ENCODE measurements around the gene APOE. TPM values are rescaled to one million over a fixed set of nuclear protein-coding genes. Genes with fewer than 3 reads are reported as not detected.

APOE gene
- total and polyA plus RNA-seq, 9 of the 15 experiments (the other 6 are each of a cell fraction or from before 2014, with no cell fraction given), result 0.14 to 180 (median 58.1) TPM; not detected in 1

- TF ChIP-seq TAF9B (IDR thresholded peaks at IDR 0.05; ENCODE audit: partially characterized antibody) (no peak), STAG1 (CRISPR knock-in tag; IDR thresholded peaks at IDR 0.05; ENCODE audit: borderline replicate concordance) (peak; percentile 72; the same call in 1 of the 2 replicates), RBFOX2 (IDR thresholded peaks at IDR 0.05; ENCODE audit: low read depth, low read length) (peak; percentile 56), CEBPZ (IDR thresholded peaks at IDR 0.05; ENCODE audit: borderline replicate concordance, low read depth, low read length) (no peak), DEAF1 (CRISPR knock-in tag; IDR thresholded peaks at IDR 0.05) (peak; percentile 80), ARHGAP35 (IDR thresholded peaks at IDR 0.05; ENCODE audit: partially characterized antibody) (no peak), SMARCE1 (IDR thresholded peaks at IDR 0.05) (peak; percentile 26; the same call in 1 of the 2 replicates), ZSCAN32 (CRISPR knock-in tag; IDR thresholded peaks at IDR 0.05) (no peak), UBTF (IDR thresholded peaks at IDR 0.05; ENCODE audit: borderline replicate concordance in 1 of 2, low read depth in 2 of 2, low read length in 2 of 2) (no peak), KLF13 (tag; IDR thresholded peaks at IDR 0.05; ENCODE audit: borderline replicate concordance, low read depth) (0 out of 2 replicates have a peak, but pooled peaks have one; percentile 19), PBX2 (CRISPR knock-in tag; IDR thresholded peaks at IDR 0.05; ENCODE audit: low read depth) (no peak), PBX2 (tag; conservative IDR thresholded peaks at IDR 0.05; ENCODE audit: low read depth) (no peak), NBN (IDR thresholded peaks at IDR 0.05; ENCODE audit: low read depth) (peak; percentile 66; the same call in 1 of the 2 replicates)
These were observed 1.8 kb upstream of the APOE start (continued) for GRCh38 chr19:44903602-44904425.
